Epithelial cell of alveolus of lung (primary cell): ENCODE data around the gene TMC5. TPM values are rescaled to one million over a fixed set of nuclear protein-coding genes. Genes with fewer than 3 reads are reported as not detected.

Experiments used
- total RNA-seq: library from RNA; depleted of rRNA; stranded (reverse); fragments of >200 nt; gene quantifications from 2 replicates; pipeline ENCODE4 v1.2.1, GENCODE V29; 2015

TMC5 gene, protein sequence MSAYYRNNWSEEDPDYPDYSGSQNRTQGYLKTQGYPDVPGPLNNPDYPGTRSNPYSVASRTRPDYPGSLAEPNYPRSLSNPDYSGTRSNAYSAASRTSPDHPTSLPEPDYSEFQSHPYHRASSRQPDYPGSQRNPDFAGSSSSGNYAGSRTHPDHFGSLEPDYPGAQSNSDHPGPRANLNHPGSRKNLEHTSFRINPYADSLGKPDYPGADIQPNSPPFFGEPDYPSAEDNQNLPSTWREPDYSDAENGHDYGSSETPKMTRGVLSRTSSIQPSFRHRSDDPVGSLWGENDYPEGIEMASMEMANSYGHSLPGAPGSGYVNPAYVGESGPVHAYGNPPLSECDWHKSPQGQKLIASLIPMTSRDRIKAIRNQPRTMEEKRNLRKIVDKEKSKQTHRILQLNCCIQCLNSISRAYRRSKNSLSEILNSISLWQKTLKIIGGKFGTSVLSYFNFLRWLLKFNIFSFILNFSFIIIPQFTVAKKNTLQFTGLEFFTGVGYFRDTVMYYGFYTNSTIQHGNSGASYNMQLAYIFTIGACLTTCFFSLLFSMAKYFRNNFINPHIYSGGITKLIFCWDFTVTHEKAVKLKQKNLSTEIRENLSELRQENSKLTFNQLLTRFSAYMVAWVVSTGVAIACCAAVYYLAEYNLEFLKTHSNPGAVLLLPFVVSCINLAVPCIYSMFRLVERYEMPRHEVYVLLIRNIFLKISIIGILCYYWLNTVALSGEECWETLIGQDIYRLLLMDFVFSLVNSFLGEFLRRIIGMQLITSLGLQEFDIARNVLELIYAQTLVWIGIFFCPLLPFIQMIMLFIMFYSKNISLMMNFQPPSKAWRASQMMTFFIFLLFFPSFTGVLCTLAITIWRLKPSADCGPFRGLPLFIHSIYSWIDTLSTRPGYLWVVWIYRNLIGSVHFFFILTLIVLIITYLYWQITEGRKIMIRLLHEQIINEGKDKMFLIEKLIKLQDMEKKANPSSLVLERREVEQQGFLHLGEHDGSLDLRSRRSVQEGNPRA
- 0.26 TPM in 1 of 2 replicates, not detected in the other for total RNA-seq

DNA sequence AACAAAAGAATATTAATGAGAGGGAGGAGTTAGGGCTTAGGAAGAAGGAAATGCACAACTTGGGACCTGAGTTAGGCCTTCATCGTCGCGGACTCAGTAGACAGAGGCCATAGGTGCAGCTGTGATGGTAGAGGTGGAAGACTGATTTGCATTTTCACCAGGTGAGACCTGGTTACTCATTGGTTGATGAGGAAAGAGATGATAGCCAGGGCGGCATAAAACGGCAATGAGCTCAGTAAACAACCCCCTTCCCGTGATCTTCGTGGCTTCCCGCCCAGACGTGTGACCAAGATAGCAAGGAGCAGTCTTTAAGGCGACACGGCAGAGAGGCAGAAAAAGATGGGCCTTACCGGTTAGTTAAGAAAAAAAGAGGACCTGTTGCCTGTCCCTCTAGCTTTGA, at the start of gene TMC5:
Gene TMC5 (plus strand): TSS at position 244 of the 400 bp plus-strand sequence. CDS start 22,156 bp downstream, outside the sequence.

DNA sequence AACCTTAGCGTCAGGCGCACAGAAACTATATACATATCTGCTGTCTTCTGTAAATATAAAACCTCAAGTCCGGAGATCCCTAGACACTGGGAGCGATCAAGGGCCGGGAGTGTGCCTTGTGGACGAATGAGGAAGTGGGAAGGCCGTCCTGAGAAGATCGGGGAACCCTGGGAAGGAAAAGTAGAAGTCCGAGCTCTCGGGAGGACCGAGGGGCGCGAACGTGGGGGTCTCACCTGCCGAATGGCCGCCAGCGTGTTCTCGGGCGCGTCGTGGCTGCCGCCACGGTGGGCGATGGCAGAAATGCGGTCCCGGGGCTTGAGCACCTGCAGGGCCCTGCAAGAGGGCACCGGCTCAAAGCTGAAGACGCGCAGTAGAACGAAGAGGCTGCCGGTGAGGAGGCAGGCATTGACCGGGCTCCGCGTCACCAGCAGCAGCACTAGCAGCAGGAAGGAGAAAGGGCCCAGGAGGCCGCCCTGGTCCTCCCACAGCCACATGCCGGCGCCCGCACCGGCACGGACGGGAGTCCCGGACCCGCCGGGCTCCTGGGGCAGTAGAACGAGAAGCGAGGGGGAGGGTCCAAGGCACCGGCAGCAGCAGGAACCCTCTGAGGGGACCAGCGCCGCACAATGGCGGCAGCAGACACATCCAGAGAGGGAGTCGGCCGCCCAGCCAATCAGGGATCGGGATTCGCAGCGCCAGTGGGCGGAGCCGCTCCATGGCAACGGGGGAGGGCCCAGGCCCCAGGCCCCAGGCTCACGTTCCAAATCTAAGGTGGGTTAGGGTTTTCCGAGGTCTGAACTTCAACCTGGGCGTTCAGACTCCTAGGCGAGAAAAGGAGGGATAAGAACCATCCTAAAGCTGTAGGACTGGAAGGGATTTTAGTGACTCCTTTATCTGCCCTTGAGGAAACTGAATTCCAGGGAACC, 104.1 kb downstream of the TMC5 start, which contains the start of gene GDE1:
Gene GDE1 (minus strand): TSS at position 628 of the 926 bp plus-strand sequence. CDS start 134 bp downstream, at position 494.

GRCh38 chr16:19523559-19524355, 106.1 kb downstream of the TMC5 start, which contains the start of gene CCP110:
Gene CCP110, plus strand, starts transcription at chr16:19523942. Its CDS starts 3,940 bp downstream, at chr16:19527882.

Other genes starting within 250 kb of the TMC5 start
- 1.3 and 3.7 TPM in 2 replicates for gene SYT17, start 249.6 kb upstream of the TMC5 start, total RNA-seq
- not detected in 2 replicates for gene CLEC19A, start 132.2 kb upstream of the TMC5 start, total RNA-seq
- gene GDE1, start 104.2 kb downstream of the TMC5 start, total RNA-seq, result 58.6 and 67.8 TPM in 2 replicates
- gene CCP110, start 106.1 kb downstream of the TMC5 start, total RNA-seq, result 7.6 and 11.3 TPM in 2 replicates
- gene VPS35L, start 137.8 kb downstream of the TMC5 start, total RNA-seq, result 40.9 and 43.8 TPM in 2 replicates